Neural progenitor cell (in vitro differentiated cells): Measurements from ENCODE around the gene GIT1. TPM values are rescaled to one million over a fixed set of nuclear protein-coding genes. Genes with fewer than 3 reads are reported as not detected.

Source experiments
- DNase-seq: peaks from one replicate; pipeline ENCODE4 v3.0.0-alpha.2; 2016; ENCODE audit warnings: low spot score
- H2AFZ ChIP-seq: fragments of 200-600 bp; sonication (generic); replicated peaks from 2 replicates; pipeline ENCODE4 v1.6.1; 2016; ENCODE audit warnings: antibody characterized with exemption
- H3F3A ChIP-seq: fragments of 200-600 bp; sonication (generic); 2 replicates; pipeline ENCODE4 v1.6.1; 2016; ENCODE audit warnings: antibody characterized with exemption, low read depth
- H3K27ac ChIP-seq: fragments of 200-600 bp; sonication (generic); 2 replicates; pipeline ENCODE4 v1.5.1; 2016; ENCODE audit warnings: mild to moderate bottlenecking
- H3K27me3 ChIP-seq: fragments of 200-600 bp; sonication (generic); 2 replicates; pipeline ENCODE4 v1.6.1; 2016; ENCODE audit warnings: mild to moderate bottlenecking, moderate library complexity
- H3K36me3 ChIP-seq: fragments of 200-600 bp; sonication (generic); 2 replicates; pipeline ENCODE4 v1.5.1; 2016
- H3K4me1 ChIP-seq: fragments of 200-600 bp; sonication (generic); 2 replicates; pipeline ENCODE4 v1.6.1; 2016; ENCODE audit warnings: mixed run types
- H3K4me2 ChIP-seq: fragments of 200-600 bp; sonication (generic); 2 replicates; pipeline ENCODE4 v1.6.1; 2016
- H3K4me3 ChIP-seq: fragments of 200-600 bp; sonication (generic); 2 replicates; pipeline ENCODE4 v1.5.1; 2016
- H3K79me2 ChIP-seq: fragments of 200-600 bp; sonication (generic); 2 replicates; pipeline ENCODE4 v1.6.1; 2016; ENCODE audit warnings: low read depth
- H3K9ac ChIP-seq: fragments of 200-600 bp; sonication (generic); 2 replicates; pipeline ENCODE4 v1.6.1; 2016
- H3K9me3 ChIP-seq: fragments of 200-600 bp; sonication (generic); 2 replicates; pipeline ENCODE4 v1.5.1; 2016; ENCODE audit warnings: low read depth
- H4K20me1 ChIP-seq: fragments of 200-600 bp; sonication (generic); 2 replicates; pipeline ENCODE4 v1.6.1; 2016; ENCODE audit warnings: low read depth
- H3K27ac Mint-ChIP-seq: 3 replicates; pipeline ENCODE4 v1.8.0; 2021; ENCODE audit warnings: mixed read lengths
- H3K27me3 Mint-ChIP-seq: 2 replicates; pipeline ENCODE4 v1.8.0; 2022; ENCODE audit warnings: low read depth, mild to moderate bottlenecking, inconsistent platforms, moderate library complexity, mixed read lengths; ENCODE audit not compliant: insufficient read depth
- H3K36me3 Mint-ChIP-seq: 3 replicates; pipeline ENCODE4 v1.8.0; 2021; ENCODE audit warnings: mixed read lengths
- H3K4me1 Mint-ChIP-seq: 3 replicates; pipeline ENCODE4 v1.8.0; 2021; ENCODE audit warnings: mixed read lengths
- H3K4me3 Mint-ChIP-seq: 3 replicates; pipeline ENCODE4 v1.8.0; 2021; ENCODE audit warnings: mild to moderate bottlenecking, moderate library complexity, mixed read lengths
- H3K9me3 Mint-ChIP-seq: 3 replicates; pipeline ENCODE4 v1.8.0; 2020; ENCODE audit warnings: mixed read lengths
- CTCF ChIP-seq: fragments of 200-600 bp; sonication (generic); IDR thresholded peaks from 2 replicates; pipeline ENCODE4 v1.5.1; 2017; ENCODE audit warnings: antibody characterized with exemption, mild to moderate bottlenecking
- EZH2 ChIP-seq: fragments of 200-600 bp; sonication (generic); IDR thresholded peaks from 2 replicates; pipeline ENCODE4 v1.6.1; 2017; ENCODE audit warnings: antibody characterized with exemption, mild to moderate bottlenecking, moderate library complexity
- EZH2phosphoT487 ChIP-seq: fragments of 200-600 bp; sonication (generic); IDR thresholded peaks from 2 replicates; pipeline ENCODE4 v1.6.1; 2017; ENCODE audit warnings: antibody characterized with exemption
- total RNA-seq: library from RNA; depleted of rRNA; stranded (reverse); fragments of >200 nt; gene quantifications from 2 replicates; pipeline ENCODE4 v1.2.3, GENCODE V29; 2015; ENCODE audit warnings: low replicate concordance

The GIT1 gene
- total RNA-seq, 1 donor from 2014 or later, result 17.6 TPM

- peaks cover 11% of the 10 kb centered on the region for H4K20me1 ChIP-seq
- H3K9ac ChIP-seq, result no peak overlapping the region
- H3F3A ChIP-seq, result peaks cover 41% of the 10 kb centered on the region
- peaks cover 23% of the 10 kb centered on the region for H3K4me1 ChIP-seq
- Mint-ChIP-seq H3K4me3 (peak overlapping the region; percentile 48), H3K27ac (no peak overlapping the region), H3K9me3 (no peaks in the 10 kb centered on the region), H3K27me3 (peaks cover 27% of the 10 kb centered on the region), H3K4me1 (peaks cover 28% of the 10 kb centered on the region), H3K36me3 (peaks cover 7% of the 10 kb centered on the region)
- no peaks in the 10 kb centered on the region for H3K79me2 ChIP-seq
- H3K4me2 ChIP-seq, result peak overlapping the region; percentile 84
- no peak for TF ChIP-seq CTCF
- TF ChIP-seq EZH2, result no peak
- TF ChIP-seq EZH2phosphoT487, result no peak
- peaks cover 58% of the 10 kb centered on the region for H3K27me3 ChIP-seq
- DNase-seq, result peak; percentile 37
- H3K36me3 ChIP-seq, result no peaks in the 10 kb centered on the region
- peak overlapping the region; percentile 47 for H3K4me3 ChIP-seq
- H3K27ac ChIP-seq, result no peak overlapping the region
- no peak overlapping the region for H2AFZ ChIP-seq
- H3K9me3 ChIP-seq, result no peaks in the 10 kb centered on the region
Measured at GRCh38 chr17:29615048-29615385, 25.6 kb upstream of the GIT1 start.

GRCh38 chr17:29614349-29615047 lies 25.1 kb upstream of the GIT1 start:
- peak overlapping the region; percentile 84 for H3K4me2 ChIP-seq
- H3K9me3 ChIP-seq, result no peaks in the 10 kb centered on the region
- peaks cover 23% of the 10 kb centered on the region for H3K4me1 ChIP-seq
- peaks cover 41% of the 10 kb centered on the region for H3F3A ChIP-seq
- no peak overlapping the region for H2AFZ ChIP-seq
- no peak for TF ChIP-seq CTCF
- TF ChIP-seq EZH2, result no peak
- TF ChIP-seq EZH2phosphoT487, result no peak
- peaks cover 7% of the 10 kb centered on the region for H3K36me3 Mint-ChIP-seq
- no peaks in the 10 kb centered on the region for H3K79me2 ChIP-seq
- no peak overlapping the region for H3K27ac ChIP-seq
- peak; percentile 62 for DNase-seq
- H3K9ac ChIP-seq, result no peak overlapping the region
- H3K4me3 ChIP-seq, result no peak overlapping the region
- no peaks in the 10 kb centered on the region for H3K36me3 ChIP-seq
- no peak overlapping the region for H3K27ac Mint-ChIP-seq
- no peaks in the 10 kb centered on the region for H3K9me3 Mint-ChIP-seq
- peaks cover 26% of the 10 kb centered on the region for H3K27me3 Mint-ChIP-seq
- peak overlapping the region; percentile 48 for H3K4me3 Mint-ChIP-seq
- peaks cover 11% of the 10 kb centered on the region for H4K20me1 ChIP-seq
- H3K27me3 ChIP-seq, result peaks cover 53% of the 10 kb centered on the region
- peaks cover 25% of the 10 kb centered on the region for H3K4me1 Mint-ChIP-seq

- Histone ChIP-seq H3K27me3 (peaks cover 47% of the 10 kb centered on the region), H2AFZ (peak overlapping the region; percentile 14), H3K4me1 (peaks cover 23% of the 10 kb centered on the region), H4K20me1 (peaks cover 11% of the 10 kb centered on the region), H3K36me3 (no peaks in the 10 kb centered on the region), H3K79me2 (no peaks in the 10 kb centered on the region), H3K4me2 (peak overlapping the region; percentile 84), H3K9ac (no peak overlapping the region), H3K9me3 (no peaks in the 10 kb centered on the region), H3F3A (peaks cover 40% of the 10 kb centered on the region), H3K4me3 (no peak overlapping the region), H3K27ac (no peak overlapping the region)
- TF ChIP-seq EZH2phosphoT487 (no peak), CTCF (no peak), EZH2 (no peak)
- H3K27ac Mint-ChIP-seq, result no peak overlapping the region
- H3K4me3 Mint-ChIP-seq, result peak overlapping the region; percentile 38
- peaks cover 7% of the 10 kb centered on the region for H3K36me3 Mint-ChIP-seq
- H3K4me1 Mint-ChIP-seq, result peaks cover 25% of the 10 kb centered on the region
- DNase-seq, result no peak
- H3K9me3 Mint-ChIP-seq, result no peaks in the 10 kb centered on the region
- H3K27me3 Mint-ChIP-seq, result peaks cover 25% of the 10 kb centered on the region
Measured at GRCh38 chr17:29613856-29614255, 24.4 kb upstream of the GIT1 start.
